ENCODE results near the gene GPRC5A.

DNA sequence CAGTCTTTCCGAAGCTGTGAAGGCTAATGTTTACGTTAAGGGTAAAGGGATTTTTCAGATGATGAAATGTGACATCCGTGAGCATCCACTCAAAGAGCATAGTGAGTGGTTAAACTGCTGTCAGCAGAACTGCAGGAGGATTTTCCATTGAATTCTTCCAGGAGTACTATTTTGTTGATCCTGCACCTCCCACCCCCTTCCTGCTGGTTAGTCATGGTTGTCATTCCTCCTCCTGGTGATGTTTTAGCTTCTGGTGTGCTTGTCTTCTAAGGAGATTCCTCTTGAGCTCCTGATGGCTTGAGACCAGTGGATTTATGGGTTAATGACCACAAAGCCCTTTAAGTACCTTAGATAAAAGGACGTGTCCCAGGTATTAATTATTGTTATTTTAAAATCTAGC lies 63.0 kb downstream of the GPRC5A start:
- TF ChIP-seq, protein P1, sequence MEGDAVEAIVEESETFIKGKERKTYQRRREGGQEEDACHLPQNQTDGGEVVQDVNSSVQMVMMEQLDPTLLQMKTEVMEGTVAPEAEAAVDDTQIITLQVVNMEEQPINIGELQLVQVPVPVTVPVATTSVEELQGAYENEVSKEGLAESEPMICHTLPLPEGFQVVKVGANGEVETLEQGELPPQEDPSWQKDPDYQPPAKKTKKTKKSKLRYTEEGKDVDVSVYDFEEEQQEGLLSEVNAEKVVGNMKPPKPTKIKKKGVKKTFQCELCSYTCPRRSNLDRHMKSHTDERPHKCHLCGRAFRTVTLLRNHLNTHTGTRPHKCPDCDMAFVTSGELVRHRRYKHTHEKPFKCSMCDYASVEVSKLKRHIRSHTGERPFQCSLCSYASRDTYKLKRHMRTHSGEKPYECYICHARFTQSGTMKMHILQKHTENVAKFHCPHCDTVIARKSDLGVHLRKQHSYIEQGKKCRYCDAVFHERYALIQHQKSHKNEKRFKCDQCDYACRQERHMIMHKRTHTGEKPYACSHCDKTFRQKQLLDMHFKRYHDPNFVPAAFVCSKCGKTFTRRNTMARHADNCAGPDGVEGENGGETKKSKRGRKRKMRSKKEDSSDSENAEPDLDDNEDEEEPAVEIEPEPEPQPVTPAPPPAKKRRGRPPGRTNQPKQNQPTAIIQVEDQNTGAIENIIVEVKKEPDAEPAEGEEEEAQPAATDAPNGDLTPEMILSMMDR (conservative IDR thresholded peaks at IDR 0.05), result no peak
- TF ChIP-seq ZFX (IDR thresholded peaks at IDR 0.05), result no peak
